CD8-positive, alpha-beta memory T cell (primary cell): ENCODE results near the gene SLC1A7. TPM values are rescaled to one million over a fixed set of nuclear protein-coding genes. Genes with fewer than 3 reads are reported as not detected.

Source experiments
- CTCF ChIA-PET: fragments of 350-600 bp; sonication (Branson Sonifier 250); formaldehyde crosslinking; loops from one replicate; lab custom pipeline; 2021; ENCODE audit warnings: antibody characterized with exemption; lab: Charles Lee
- POLR2A ChIA-PET: fragments of 350-600 bp; sonication (Branson Sonifier 250); formaldehyde crosslinking; loops from one replicate; lab custom pipeline; 2021; ENCODE audit warnings: antibody characterized with exemption; lab: Charles Lee
- DNase-seq, 5 donors: peaks; one replicate each; pipeline versions ENCODE4 v3.0.0 to v3.0.0-alpha.2; 2020 to 2022; ENCODE audit warnings: mixed read lengths in 1 of 5
- H3K27ac ChIP-seq: one replicate; pipeline ENCODE4 v1.7.0; 2013; ENCODE audit warnings: low read depth, mild to moderate bottlenecking, low read length, moderate library complexity
- H3K27me3 ChIP-seq: 2 replicates; pipeline ENCODE4 v1.7.0; 2013; ENCODE audit warnings: low read length, mild to moderate bottlenecking; ENCODE audit not compliant: insufficient read depth, poor library complexity, severe bottlenecking
- H3K36me3 ChIP-seq: 2 replicates; pipeline ENCODE4 v1.7.0; 2013; ENCODE audit warnings: mild to moderate bottlenecking, low read length, moderate library complexity; ENCODE audit not compliant: insufficient read depth
- H3K4me1 ChIP-seq: 2 replicates; pipeline ENCODE4 v1.7.0; 2013; ENCODE audit warnings: mild to moderate bottlenecking, low read length, moderate library complexity; ENCODE audit not compliant: insufficient read depth
- H3K4me3 ChIP-seq: 2 replicates; pipeline ENCODE4 v1.7.0; 2013; ENCODE audit warnings: mild to moderate bottlenecking, low read length
- H3K9me3 ChIP-seq: 2 replicates; pipeline ENCODE4 v1.7.0; 2013; ENCODE audit warnings: mild to moderate bottlenecking, low read length
- H3K27ac Mint-ChIP-seq, 8 donors: one replicate each; pipeline ENCODE4 v1.8.0; 2020 to 2021; ENCODE audit warnings: mixed read lengths in 8 of 8, mild to moderate bottlenecking in 6 of 8, inconsistent platforms in 3 of 8, moderate library complexity in 3 of 8
- H3K27me3 Mint-ChIP-seq, 2 donors: one replicate each; pipeline ENCODE4 v1.8.0; 2020 to 2021; ENCODE audit warnings: mixed read lengths in 2 of 2, mild to moderate bottlenecking in 1 of 2, moderate library complexity in 1 of 2
- H3K36me3 Mint-ChIP-seq, 3 donors: one replicate each; pipeline ENCODE4 v1.8.0; 2020 to 2021; ENCODE audit warnings: mixed read lengths in 3 of 3, inconsistent platforms in 1 of 3, mild to moderate bottlenecking in 1 of 3
- H3K4me1 Mint-ChIP-seq, 3 donors: one replicate each; pipeline ENCODE4 v1.8.0; 2020 to 2021; ENCODE audit warnings: mixed read lengths in 3 of 3, inconsistent platforms in 1 of 3, mild to moderate bottlenecking in 1 of 3
- H3K4me3 Mint-ChIP-seq, 7 donors: one replicate each; pipeline ENCODE4 v1.8.0; 2020 to 2021; ENCODE audit warnings: mixed read lengths in 7 of 7, mild to moderate bottlenecking in 6 of 7, moderate library complexity in 4 of 7, inconsistent platforms in 2 of 7
- H3K9me3 Mint-ChIP-seq, 5 donors: one replicate each; pipeline ENCODE4 v1.8.0; 2020 to 2022; ENCODE audit warnings: mixed read lengths in 5 of 5, mild to moderate bottlenecking in 3 of 5, moderate library complexity in 2 of 5, inconsistent platforms in 1 of 5
- polyA plus RNA-seq: library from polyadenylated mRNA; unstranded; fragments of 300-500 nt; fragmentation: Illumina TruSeq; gene quantifications from one replicate; pipeline ENCODE4 v1.2.3, GENCODE V29; 2021
- total RNA-seq, 2 experiments: library from RNA; stranded (reverse); gene quantifications; one replicate each; pipeline ENCODE4 v1.2.3, GENCODE V29; 2021

Gene SLC1A7
- total and polyA plus RNA-seq, 3 experiments from 2014 or later = 0.08 TPM; not detected in 2

DNA sequence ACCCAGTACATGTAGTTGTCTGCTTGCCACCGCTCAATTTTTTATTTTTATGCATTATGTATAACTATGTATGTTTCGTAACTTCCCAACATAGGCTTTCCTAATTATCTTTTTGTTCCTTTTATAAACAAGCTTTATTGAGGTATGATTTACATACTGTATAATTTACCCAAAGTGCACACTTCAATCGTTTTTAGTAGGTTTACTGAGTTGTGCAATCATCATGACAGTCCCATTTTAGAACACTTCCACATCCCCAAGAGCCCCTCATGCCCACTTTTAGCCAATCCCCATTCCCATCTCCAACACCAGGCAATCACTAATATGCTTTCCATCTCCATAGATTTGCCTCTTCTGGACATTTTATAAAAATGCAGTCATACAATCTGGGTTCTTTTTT lies 14.3 kb upstream of the SLC1A7 start:
- Histone ChIP-seq H3K4me1 (no peaks in the 10 kb centered on the region), H3K36me3 (no peaks in the 10 kb centered on the region), H3K27ac (no peak overlapping the region), H3K4me3 (no peak overlapping the region), H3K27me3 (no peaks in the 10 kb centered on the region), H3K9me3 (no peaks in the 10 kb centered on the region)
- POLR2A ChIA-PET = no interaction called here
- Mint-ChIP-seq H3K36me3 (no peaks in the 10 kb centered on the region), H3K27me3 (peaks cover 2 to 12% of the 10 kb centered on the region in 2 donors), H3K9me3 (no peaks in the 10 kb centered on the region), H3K4me1 (no peaks in the 10 kb centered on the region), H3K4me3 (no peak overlapping the region), H3K27ac (peak overlapping the region in 1 of 8 donors; percentile 7)
- no peak for DNase-seq
- CTCF ChIA-PET = no interaction called here

DNA sequence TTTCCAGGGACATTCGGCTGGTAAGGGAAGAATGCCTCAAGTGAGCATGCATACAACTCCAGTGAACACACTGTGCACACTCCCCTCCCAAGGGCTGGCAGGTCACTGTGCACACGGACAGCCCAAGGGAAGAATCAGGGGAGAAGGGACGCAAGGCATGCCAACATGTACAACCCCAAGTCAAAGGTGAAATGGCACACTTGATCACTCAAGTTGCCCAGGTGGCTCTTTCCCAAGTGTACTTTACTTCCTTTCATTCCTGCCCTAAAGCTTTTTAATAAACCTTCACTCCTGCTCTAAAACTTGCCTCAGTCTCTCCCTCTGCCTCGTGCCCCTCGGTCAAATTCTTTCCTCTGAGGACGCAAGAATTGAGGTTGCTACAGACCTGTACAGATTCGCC lies 13.5 kb upstream of the SLC1A7 start:
- peaks cover 2 to 12% of the 10 kb centered on the region in 2 donors for H3K27me3 Mint-ChIP-seq
- ChIA-PET POLR2A (no interaction called here), CTCF (no interaction called here)
- Histone ChIP-seq H3K4me1 (no peaks in the 10 kb centered on the region), H3K27ac (no peak overlapping the region), H3K9me3 (no peaks in the 10 kb centered on the region), H3K27me3 (no peaks in the 10 kb centered on the region), H3K4me3 (no peak overlapping the region), H3K36me3 (no peaks in the 10 kb centered on the region)
- no peak overlapping the region for H3K4me3 Mint-ChIP-seq
- no peak overlapping the region for H3K27ac Mint-ChIP-seq
- H3K4me1 Mint-ChIP-seq = no peaks in the 10 kb centered on the region
- DNase-seq = no peak
- H3K36me3 Mint-ChIP-seq = no peaks in the 10 kb centered on the region
- no peaks in the 10 kb centered on the region for H3K9me3 Mint-ChIP-seq

DNA sequence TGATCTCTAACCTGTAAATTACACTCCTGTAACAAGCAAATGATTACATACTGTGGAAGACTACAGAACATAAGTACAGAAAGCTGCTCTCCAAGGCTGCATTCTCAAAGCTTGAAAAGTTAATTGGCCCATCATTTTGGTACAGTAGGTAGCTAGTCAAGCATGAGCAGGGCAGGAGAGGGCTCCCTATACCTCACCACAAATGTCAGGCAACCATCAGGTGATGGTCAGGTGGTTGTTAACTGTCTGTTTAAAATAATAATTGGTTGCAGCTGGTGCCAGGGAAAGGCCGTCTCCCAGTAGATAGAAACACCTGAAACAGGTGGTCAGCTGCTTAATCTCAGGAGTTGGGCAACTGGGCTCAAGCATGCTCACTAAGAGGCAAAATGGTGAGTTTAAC lies 13.1 kb upstream of the SLC1A7 start:
- H3K4me3 Mint-ChIP-seq = no peak overlapping the region
- no peak for DNase-seq
- Histone ChIP-seq H3K9me3 (no peaks in the 10 kb centered on the region), H3K4me3 (no peak overlapping the region), H3K4me1 (no peaks in the 10 kb centered on the region), H3K27me3 (no peaks in the 10 kb centered on the region), H3K27ac (no peak overlapping the region), H3K36me3 (no peaks in the 10 kb centered on the region)
- H3K36me3 Mint-ChIP-seq = no peaks in the 10 kb centered on the region
- H3K27me3 Mint-ChIP-seq = peaks cover 2 to 12% of the 10 kb centered on the region in 2 donors
- POLR2A ChIA-PET = no interaction called here
- no peaks in the 10 kb centered on the region for H3K9me3 Mint-ChIP-seq
- CTCF ChIA-PET = no interaction called here
- H3K27ac Mint-ChIP-seq = no peak overlapping the region
- no peaks in the 10 kb centered on the region for H3K4me1 Mint-ChIP-seq

DNA sequence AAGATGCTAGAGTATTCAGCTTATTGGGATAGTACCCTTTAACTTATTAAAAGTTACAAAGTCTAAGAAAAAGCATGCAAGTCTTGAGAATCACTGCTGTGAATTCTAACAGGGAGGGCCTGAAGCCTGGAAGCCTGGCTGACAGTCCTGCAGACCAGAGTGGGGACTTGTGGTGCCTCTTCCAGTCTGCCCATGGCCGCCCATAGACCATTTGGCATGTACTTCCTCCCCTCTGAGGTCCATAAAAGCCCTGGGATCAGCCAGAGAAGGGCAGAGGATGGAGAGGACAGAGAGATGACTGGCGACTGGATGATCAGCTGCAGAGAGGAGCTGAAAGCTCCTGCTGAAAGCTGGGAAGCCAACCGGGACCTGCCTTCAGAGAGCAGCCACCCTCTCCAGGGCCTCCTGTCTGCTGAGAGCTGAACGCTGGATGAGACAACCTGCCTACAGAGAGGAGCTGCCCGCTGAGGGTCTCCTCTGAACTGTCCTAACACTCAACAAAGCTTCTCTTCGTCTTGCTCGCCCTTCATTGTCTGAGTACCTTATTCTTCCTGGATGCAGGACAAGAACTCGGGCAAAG lies 12.5 kb upstream of the SLC1A7 start:
- no peaks in the 10 kb centered on the region for H3K4me1 Mint-ChIP-seq
- no peaks in the 10 kb centered on the region for H3K36me3 Mint-ChIP-seq
- DNase-seq = no peak
- Histone ChIP-seq H3K9me3 (no peaks in the 10 kb centered on the region), H3K27ac (no peak overlapping the region), H3K27me3 (no peaks in the 10 kb centered on the region), H3K4me3 (no peak overlapping the region), H3K4me1 (no peaks in the 10 kb centered on the region), H3K36me3 (no peaks in the 10 kb centered on the region)
- H3K4me3 Mint-ChIP-seq = no peak overlapping the region
- H3K27ac Mint-ChIP-seq = no peak overlapping the region
- no peaks in the 10 kb centered on the region for H3K9me3 Mint-ChIP-seq
- H3K27me3 Mint-ChIP-seq = peaks cover 2 to 12% of the 10 kb centered on the region in 2 donors
- CTCF ChIA-PET = interaction anchor here (1.4 kb wide), 1 partner anchor 8 kb away, joined by 4 read pairs; no protein-coding TSS in a partner anchor
- POLR2A ChIA-PET = no interaction called here

DNA sequence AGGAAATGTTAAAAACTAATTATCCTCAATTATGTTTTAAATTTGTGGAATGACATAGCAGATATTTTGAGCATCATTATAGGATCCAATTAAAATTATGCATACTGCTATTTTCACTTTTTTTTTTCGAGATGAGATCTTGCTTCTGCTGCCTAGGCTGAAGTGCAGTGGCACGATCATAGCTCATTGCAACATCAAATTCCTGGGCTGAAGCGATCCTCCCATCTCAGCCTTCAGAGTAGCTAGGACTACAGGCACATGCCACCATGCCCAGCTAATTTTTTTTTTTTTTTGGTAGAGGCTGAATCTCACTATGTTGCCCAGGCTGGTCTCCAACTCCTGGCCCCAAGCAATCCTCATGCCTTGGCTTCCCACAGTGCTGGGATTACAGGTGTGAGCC lies 11.3 kb upstream of the SLC1A7 start:
- Histone ChIP-seq H3K4me1 (no peaks in the 10 kb centered on the region), H3K36me3 (no peaks in the 10 kb centered on the region), H3K4me3 (no peak overlapping the region), H3K27ac (no peak overlapping the region), H3K9me3 (no peaks in the 10 kb centered on the region), H3K27me3 (no peaks in the 10 kb centered on the region)
- peaks cover 2 to 12% of the 10 kb centered on the region in 2 donors for H3K27me3 Mint-ChIP-seq
- H3K4me1 Mint-ChIP-seq = no peaks in the 10 kb centered on the region
- POLR2A ChIA-PET = no interaction called here
- CTCF ChIA-PET = interaction anchor here (1.4 kb wide), 1 partner anchor 10 kb away, joined by 4 read pairs; no protein-coding TSS in a partner anchor
- H3K27ac Mint-ChIP-seq = no peak overlapping the region
- no peaks in the 10 kb centered on the region for H3K9me3 Mint-ChIP-seq
- no peak for DNase-seq
- no peaks in the 10 kb centered on the region for H3K36me3 Mint-ChIP-seq
- H3K4me3 Mint-ChIP-seq = no peak overlapping the region

- H3K4me1 Mint-ChIP-seq = no peaks in the 10 kb centered on the region
- Histone ChIP-seq H3K4me1 (no peaks in the 10 kb centered on the region), H3K9me3 (no peaks in the 10 kb centered on the region), H3K36me3 (no peaks in the 10 kb centered on the region), H3K27me3 (no peaks in the 10 kb centered on the region), H3K4me3 (no peak overlapping the region), H3K27ac (no peak overlapping the region)
- no peak overlapping the region for H3K4me3 Mint-ChIP-seq
- CTCF ChIA-PET = no interaction called here
- H3K9me3 Mint-ChIP-seq = no peaks in the 10 kb centered on the region
- POLR2A ChIA-PET = no interaction called here
- no peaks in the 10 kb centered on the region for H3K36me3 Mint-ChIP-seq
- H3K27me3 Mint-ChIP-seq = peaks cover 3 to 6% of the 10 kb centered on the region in 2 donors
- H3K27ac Mint-ChIP-seq = no peak overlapping the region
- no peak for DNase-seq
These were observed 5.7 kb upstream of the SLC1A7 start for GRCh38 chr1:53148123-53148522.

DNA sequence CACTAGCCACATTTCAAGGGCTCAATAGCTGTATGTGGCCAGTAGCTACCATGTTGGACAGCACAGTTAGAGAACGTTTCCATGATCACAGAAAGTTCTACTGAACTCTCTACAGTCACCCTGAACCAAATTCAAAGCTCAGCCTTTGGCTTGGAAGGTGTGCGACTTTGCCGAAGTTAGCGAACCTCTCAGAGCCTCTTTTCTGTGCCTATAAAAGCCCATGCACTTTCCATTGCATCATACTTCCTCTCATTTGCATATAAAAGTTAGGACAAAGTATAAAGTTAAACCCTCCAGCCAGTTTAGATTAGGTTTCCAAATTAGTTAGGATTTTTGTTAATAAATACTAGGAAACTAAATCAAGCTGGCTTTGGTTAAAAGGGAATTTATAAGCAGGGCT lies 4.7 kb upstream of the SLC1A7 start:
- H3K4me3 Mint-ChIP-seq = no peak overlapping the region
- ChIA-PET CTCF (no interaction called here), POLR2A (no interaction called here)
- Histone ChIP-seq H3K27ac (no peak overlapping the region), H3K9me3 (no peaks in the 10 kb centered on the region), H3K4me3 (no peak overlapping the region), H3K27me3 (no peaks in the 10 kb centered on the region), H3K36me3 (no peaks in the 10 kb centered on the region), H3K4me1 (no peaks in the 10 kb centered on the region)
- H3K4me1 Mint-ChIP-seq = no peaks in the 10 kb centered on the region
- no peaks in the 10 kb centered on the region for H3K9me3 Mint-ChIP-seq
- H3K27me3 Mint-ChIP-seq = peaks cover 1 to 3% of the 10 kb centered on the region in 2 donors
- H3K36me3 Mint-ChIP-seq = no peaks in the 10 kb centered on the region
- H3K27ac Mint-ChIP-seq = no peak overlapping the region
- DNase-seq = no peak

- Mint-ChIP-seq H3K27ac (peak overlapping the region in 1 of 8 donors; percentile 29), H3K36me3 (no peaks in the 10 kb centered on the region), H3K27me3 (peaks cover 0 to 3% of the 10 kb centered on the region in 2 donors), H3K9me3 (no peaks in the 10 kb centered on the region), H3K4me1 (no peaks in the 10 kb centered on the region), H3K4me3 (no peak overlapping the region)
- Histone ChIP-seq H3K9me3 (no peaks in the 10 kb centered on the region), H3K27me3 (no peaks in the 10 kb centered on the region), H3K27ac (no peak overlapping the region), H3K36me3 (no peaks in the 10 kb centered on the region), H3K4me1 (no peaks in the 10 kb centered on the region), H3K4me3 (no peak overlapping the region)
- CTCF ChIA-PET = no interaction called here
- POLR2A ChIA-PET = no interaction called here
- DNase-seq = no peak
These were observed 3.7 kb upstream of the SLC1A7 start for GRCh38 chr1:53145942-53146708.
